ENCODE results near the gene SCFD1. TPM values are rescaled to one million over a fixed set of nuclear protein-coding genes. Genes with fewer than 3 reads are reported as not detected.

Gene SCFD1
- total RNA-seq, 4 donors from 2014 or later = 50.4 to 82.1 (median 52.6) TPM

DNA sequence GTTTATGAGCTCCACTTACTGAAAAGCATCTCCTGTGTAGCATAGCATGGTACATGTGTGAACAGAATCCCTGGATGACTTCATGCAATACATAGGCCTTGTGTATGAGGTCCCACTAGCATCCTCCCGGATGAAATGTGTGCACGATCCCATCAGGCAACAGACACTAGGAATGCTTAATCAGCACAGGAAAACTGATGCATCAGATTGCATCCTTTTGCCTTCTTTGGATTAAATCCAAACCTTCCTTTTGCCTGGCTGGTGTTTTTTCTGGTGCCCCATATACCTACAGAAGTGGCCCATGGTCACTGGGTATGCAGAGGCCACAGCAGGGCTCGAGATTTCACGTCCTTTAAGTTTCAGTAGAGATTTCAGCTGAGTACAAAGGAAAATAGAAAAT lies 131.3 kb downstream of the SCFD1 start:
- H3K36me3 ChIP-seq = no peaks in the 10 kb centered on the region
- intact Hi-C loops (cut with DNase I) = no loop called here
- DNase-seq = no peak

GRCh38 chr14:30754778-30755177 lies 132.7 kb downstream of the SCFD1 start:
- no peak for TF ChIP-seq POLR2A (IDR thresholded peaks at IDR 0.05)
- no peak for TF ChIP-seq CTCF (IDR thresholded peaks at IDR 0.05)
- Histone ChIP-seq H3K27ac (no peak overlapping the region), H3K27me3 (peaks cover 0 to 2% (median 0%) of the 10 kb centered on the region in 4 donors), H3K4me1 (no peaks in the 10 kb centered on the region), H3K4me3 (no peak overlapping the region), H3K9me3 (no peaks in the 10 kb centered on the region), H3K36me3 (no peaks in the 10 kb centered on the region)
- WGBS, 2 donors = 69 to 83% methylated on average over 3 of the region's 3 CpGs
- intact Hi-C loops (cut with DNase I) = no loop called here
- no peak for DNase-seq

More for the DNA sequence above, 131.3 kb downstream of the SCFD1 start:
- Histone ChIP-seq H3K27me3 (peaks cover 0 to 2% (median 0%) of the 10 kb centered on the region in 4 donors), H3K9me3 (no peaks in the 10 kb centered on the region), H3K27ac (no peak overlapping the region), H3K4me3 (no peak overlapping the region), H3K4me1 (no peaks in the 10 kb centered on the region)
- 75 to 88% methylated on average over 4 of the region's 4 CpGs for WGBS, 2 donors
- TF ChIP-seq CTCF (IDR thresholded peaks at IDR 0.05) (no peak), POLR2A (IDR thresholded peaks at IDR 0.05) (no peak)

GRCh38 chr14:30756594-30756993 lies 134.5 kb downstream of the SCFD1 start:
- Histone ChIP-seq H3K27me3 (peaks cover 0 to 2% (median 0%) of the 10 kb centered on the region in 4 donors), H3K27ac (no peak overlapping the region), H3K4me3 (no peak overlapping the region), H3K36me3 (no peaks in the 10 kb centered on the region), H3K9me3 (no peaks in the 10 kb centered on the region), H3K4me1 (no peaks in the 10 kb centered on the region)
- intact Hi-C loops (cut with DNase I) = no loop called here
- TF ChIP-seq CTCF (IDR thresholded peaks at IDR 0.05) (no peak), POLR2A (IDR thresholded peaks at IDR 0.05) (no peak)
- 57 to 75% methylated on average over 2 of the region's 2 CpGs for WGBS, 2 donors
- DNase-seq = no peak

GRCh38 chr14:30757082-30757481 lies 135.0 kb downstream of the SCFD1 start:
- Histone ChIP-seq H3K4me1 (no peaks in the 10 kb centered on the region), H3K27me3 (peaks cover 0 to 2% (median 0%) of the 10 kb centered on the region in 4 donors), H3K36me3 (no peaks in the 10 kb centered on the region), H3K9me3 (no peaks in the 10 kb centered on the region), H3K4me3 (no peak overlapping the region), H3K27ac (no peak overlapping the region)
- no peak for DNase-seq
- no peak for TF ChIP-seq POLR2A (IDR thresholded peaks at IDR 0.05)
- no peak for TF ChIP-seq CTCF (IDR thresholded peaks at IDR 0.05)
- intact Hi-C loops (cut with DNase I) = no loop called here
- WGBS, 2 donors = 28 to 30% methylated on average over 3 of the region's 3 CpGs

DNA sequence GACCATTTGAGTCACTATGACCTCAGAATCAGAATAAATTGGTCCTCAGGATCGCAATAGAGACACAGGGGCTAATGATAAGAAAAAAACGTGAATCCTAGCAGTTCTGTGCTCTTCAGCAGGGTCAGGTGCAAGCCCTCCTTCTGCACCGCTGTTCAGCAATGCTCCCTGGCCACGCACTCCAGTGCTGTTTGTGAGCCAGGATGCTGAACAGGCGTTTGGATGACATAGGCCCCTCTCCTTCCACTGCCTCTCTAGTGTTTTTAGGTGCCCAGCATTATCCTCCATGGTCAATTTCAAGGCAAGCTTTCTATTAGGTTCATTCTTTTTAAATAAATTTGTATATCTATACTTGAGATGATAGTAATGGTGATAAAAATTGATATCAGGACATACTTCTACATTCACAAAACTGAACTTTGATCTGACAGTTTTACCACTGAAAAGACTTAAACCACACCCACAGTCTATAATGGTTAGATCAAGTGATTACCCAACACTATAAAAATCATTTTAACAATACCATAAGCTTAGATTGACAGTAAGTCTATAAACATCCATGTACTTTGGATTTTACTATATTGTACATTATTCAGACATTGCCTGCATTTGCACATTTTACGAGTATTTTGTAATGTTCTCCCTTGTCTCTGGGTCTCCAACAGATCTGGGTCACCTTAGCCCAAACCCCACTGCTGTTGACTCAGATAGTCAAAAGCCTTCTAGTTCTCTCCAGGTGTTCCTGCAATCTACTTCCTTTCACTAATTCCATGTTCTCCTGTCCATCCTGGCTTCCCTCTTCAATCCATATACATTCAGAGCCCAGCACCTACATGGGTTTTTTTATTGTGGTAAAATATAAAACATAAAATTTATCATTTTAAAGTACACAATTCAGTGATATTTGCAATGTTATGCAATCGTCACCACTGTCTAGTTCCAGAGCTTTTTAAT lies 137.3 kb downstream of the SCFD1 start:
- Histone ChIP-seq H3K27me3 (peaks cover 0 to 2% (median 0%) of the 10 kb centered on the region in 4 donors), H3K4me3 (no peak overlapping the region), H3K36me3 (no peaks in the 10 kb centered on the region), H3K4me1 (no peaks in the 10 kb centered on the region), H3K27ac (no peak overlapping the region), H3K9me3 (peaks cover 0 to 18% (median 18%) of the 10 kb centered on the region in 3 donors)
- WGBS, 2 donors = 72 to 83% methylated on average over 7 of the region's 7 CpGs
- DNase-seq = no peak
- intact Hi-C loops (cut with DNase I) = no loop called here
- TF ChIP-seq POLR2A (IDR thresholded peaks at IDR 0.05) (no peak), CTCF (IDR thresholded peaks at IDR 0.05) (no peak)

All from esophagus squamous epithelium (tissue), 5 donors.